Fibroblast of the conjunctiva (primary cell): ENCODE results near the gene USP32.

Experiments used
- DNase-seq: peaks from one replicate; pipeline ENCODE4 v3.0.0-alpha.2; 2010; ENCODE audit warnings: low read depth

Gene USP32

GRCh38 chr17:60134396-60135150 is 257.4 kb downstream of the USP32 start:
- DNase-seq: no peak

DNA sequence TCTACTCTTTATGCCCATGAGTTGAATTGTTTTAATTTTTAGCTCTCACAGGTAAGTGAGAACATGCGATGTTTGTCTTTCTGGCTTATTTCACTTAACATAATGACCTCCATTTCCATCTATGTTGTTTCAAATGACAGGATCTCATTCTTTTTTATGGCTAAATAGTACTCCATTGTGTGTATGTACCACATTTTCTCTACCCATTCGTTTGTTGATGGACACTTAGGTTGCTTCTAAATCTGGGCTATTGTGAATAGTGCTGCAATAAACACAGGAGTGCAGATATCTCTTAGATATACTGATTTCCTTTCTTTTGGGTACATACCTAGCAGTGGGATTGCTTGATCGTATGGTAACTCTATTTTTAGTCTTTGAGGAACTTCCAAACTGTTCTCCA is 261.5 kb downstream of the USP32 start:
- no peak for DNase-seq

- DNase-seq: no peak
Observed at GRCh38 chr17:60129164-60129563, 262.8 kb downstream of the USP32 start.
